ENCODE measurements around the gene ZNF184. TPM values are rescaled to one million over a fixed set of nuclear protein-coding genes. Genes with fewer than 3 reads are reported as not detected.
A peak's percentile ranks its signal among the peaks of the same experiment; 100 is the strongest.

ZNF184 gene
- total and polyA plus RNA-seq, 9 of the 15 experiments (the other 6 are each of a cell fraction or from before 2014, with no cell fraction given), result 7.6 to 22.2 (median 12.8) TPM

DNA sequence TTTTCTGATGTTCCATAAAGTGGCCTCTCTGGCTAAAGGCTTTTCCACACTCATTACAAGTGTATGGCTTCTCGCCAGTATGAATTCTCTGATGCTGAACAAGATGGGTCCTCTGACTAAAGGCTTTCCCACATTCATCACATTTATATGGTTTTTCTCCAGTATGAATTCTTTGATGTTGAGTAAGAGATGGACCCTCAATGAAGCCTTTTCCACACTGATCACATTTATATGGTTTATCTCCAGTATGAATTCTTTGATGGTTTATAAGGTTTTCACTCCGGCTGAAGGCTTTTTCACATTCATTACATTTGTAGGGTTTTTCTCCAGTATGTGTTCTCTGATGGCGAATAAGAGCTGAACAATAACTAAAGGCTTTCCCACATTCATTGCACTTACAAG, 20.4 kb downstream of the ZNF184 start:
- Histone ChIP-seq H3K9ac (ENCODE audit: insufficient read depth in 1 of 2, low read depth in 2 of 2, low read length in 2 of 2) (no peak overlapping the region), H3K4me1 (replicated peaks in 1 of 2; ENCODE audit: control insufficient read depth in 2 of 2, insufficient read depth in 2 of 2, low read length in 2 of 2) (no peaks in the 10 kb centered on the region), H3K27ac (ENCODE audit: extremely low read depth, low read depth, low read length) (no peak overlapping the region), H3K79me2 (ENCODE audit: control insufficient read depth, insufficient read depth, low read length) (no peaks in the 10 kb centered on the region), H2AFZ (ENCODE audit: low read depth, low read length) (no peak overlapping the region), H3K4me3 (no peak overlapping the region), H4K20me1 (replicated peaks; ENCODE audit: control insufficient read depth, insufficient read depth, low read length) (no peaks in the 10 kb centered on the region), H3K9me3 (replicated peaks; ENCODE audit: control insufficient read depth, insufficient read depth, low read depth, low read length) (peaks cover 62% of the 10 kb centered on the region), H3K9me1 (ENCODE audit: control insufficient read depth, insufficient read depth, low read length) (no peaks in the 10 kb centered on the region), H3K27me3 (ENCODE audit: control insufficient read depth in 2 of 2, insufficient read depth in 2 of 2, low read length in 2 of 2) (no peaks in the 10 kb centered on the region), H3K36me3 (ENCODE audit: control insufficient read depth, insufficient read depth, low read length) (peaks cover 75% of the 10 kb centered on the region), H3K4me2 (ENCODE audit: insufficient read depth, low read length) (no peak overlapping the region)
- TSS peak; percentile 5 for BruUV-seq (replicated peaks)
- 88% methylated on average over 3 of the region's 3 CpGs for WGBS (ENCODE audit: insufficient coverage, low coverage, missing lambda C conversion rate)
- no peak for FAIRE-seq
- in situ Hi-C loops (cut with MboI) (no loop called here), intact Hi-C loops (cut with micrococcal nuclease) (no loop called here)
- ATAC-seq, result no peak; the same call in 1 of the 3 replicates
- POLR2A ChIA-PET, result no interaction called here
- CTCF ChIA-PET (ENCODE audit: low intra/inter-chr PET ratio), result no interaction called here
- no peak for DNase-seq (ENCODE audit: extremely low read depth in 1 of 4, low spot score in 3 of 4)
- no peak for TF ChIP-seq SMAD3 (CRISPR knock-in tag; conservative IDR thresholded peaks at IDR 0.05)
- peak in 1 of 2 experiments; percentile 93; a peak in 2 of 3 replicates for TF ChIP-seq CBX3 (IDR thresholded peaks at IDR 0.05; ENCODE audit: borderline replicate concordance in 1 of 2, low read length in 2 of 2)
- TF ChIP-seq, protein P1, sequence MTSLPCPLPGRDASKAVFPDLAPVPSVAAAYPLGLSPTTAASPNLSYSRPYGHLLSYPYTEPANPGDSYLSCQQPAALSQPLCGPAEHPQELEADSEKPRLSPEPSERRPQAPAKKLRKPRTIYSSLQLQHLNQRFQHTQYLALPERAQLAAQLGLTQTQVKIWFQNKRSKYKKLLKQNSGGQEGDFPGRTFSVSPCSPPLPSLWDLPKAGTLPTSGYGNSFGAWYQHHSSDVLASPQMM (CRISPR knock-in tag; IDR thresholded peaks at IDR 0.05), result no peak
- TF ChIP-seq CBX5 (IDR thresholded peaks at IDR 0.05; ENCODE audit: borderline replicate concordance, low read depth), result peak; percentile 68; the same call in 1 of the 2 replicates
- TF ChIP-seq MTA3 (IDR thresholded peaks at IDR 0.05; ENCODE audit: borderline replicate concordance), result peak; percentile 29; the same call in 1 of the 2 replicates
- TF ChIP-seq ZNF780A (CRISPR knock-in tag; IDR thresholded peaks at IDR 0.05), result no peak
- 0 out of 2 replicates have a peak, but pooled peaks have one; percentile 72 for TF ChIP-seq CBX1 (IDR thresholded peaks at IDR 0.05; ENCODE audit: low read depth)
- TF ChIP-seq, protein P2, sequence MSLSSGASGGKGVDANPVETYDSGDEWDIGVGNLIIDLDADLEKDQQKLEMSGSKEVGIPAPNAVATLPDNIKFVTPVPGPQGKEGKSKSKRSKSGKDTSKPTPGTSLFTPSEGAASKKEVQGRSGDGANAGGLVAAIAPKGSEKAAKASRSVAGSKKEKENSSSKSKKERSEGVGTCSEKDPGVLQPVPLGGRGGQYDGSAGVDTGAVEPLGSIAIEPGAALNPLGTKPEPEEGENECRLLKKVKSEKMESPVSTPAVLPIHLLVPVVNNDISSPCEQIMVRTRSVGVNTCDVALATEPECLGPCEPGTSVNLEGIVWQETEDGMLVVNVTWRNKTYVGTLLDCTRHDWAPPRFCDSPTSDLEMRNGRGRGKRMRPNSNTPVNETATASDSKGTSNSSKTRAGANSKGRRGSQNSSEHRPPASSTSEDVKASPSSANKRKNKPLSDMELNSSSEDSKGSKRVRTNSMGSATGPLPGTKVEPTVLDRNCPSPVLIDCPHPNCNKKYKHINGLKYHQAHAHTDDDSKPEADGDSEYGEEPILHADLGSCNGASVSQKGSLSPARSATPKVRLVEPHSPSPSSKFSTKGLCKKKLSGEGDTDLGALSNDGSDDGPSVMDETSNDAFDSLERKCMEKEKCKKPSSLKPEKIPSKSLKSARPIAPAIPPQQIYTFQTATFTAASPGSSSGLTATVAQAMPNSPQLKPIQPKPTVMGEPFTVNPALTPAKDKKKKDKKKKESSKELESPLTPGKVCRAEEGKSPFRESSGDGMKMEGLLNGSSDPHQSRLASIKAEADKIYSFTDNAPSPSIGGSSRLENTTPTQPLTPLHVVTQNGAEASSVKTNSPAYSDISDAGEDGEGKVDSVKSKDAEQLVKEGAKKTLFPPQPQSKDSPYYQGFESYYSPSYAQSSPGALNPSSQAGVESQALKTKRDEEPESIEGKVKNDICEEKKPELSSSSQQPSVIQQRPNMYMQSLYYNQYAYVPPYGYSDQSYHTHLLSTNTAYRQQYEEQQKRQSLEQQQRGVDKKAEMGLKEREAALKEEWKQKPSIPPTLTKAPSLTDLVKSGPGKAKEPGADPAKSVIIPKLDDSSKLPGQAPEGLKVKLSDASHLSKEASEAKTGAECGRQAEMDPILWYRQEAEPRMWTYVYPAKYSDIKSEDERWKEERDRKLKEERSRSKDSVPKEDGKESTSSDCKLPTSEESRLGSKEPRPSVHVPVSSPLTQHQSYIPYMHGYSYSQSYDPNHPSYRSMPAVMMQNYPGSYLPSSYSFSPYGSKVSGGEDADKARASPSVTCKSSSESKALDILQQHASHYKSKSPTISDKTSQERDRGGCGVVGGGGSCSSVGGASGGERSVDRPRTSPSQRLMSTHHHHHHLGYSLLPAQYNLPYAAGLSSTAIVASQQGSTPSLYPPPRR (CRISPR knock-in tag; IDR thresholded peaks at IDR 0.05; ENCODE audit: borderline replicate concordance), result no peak
- TF ChIP-seq ATF7 (IDR thresholded peaks at IDR 0.05), result 0 out of 2 replicates have a peak, but pooled peaks have one; percentile 9
- no peak for TF ChIP-seq ZFPM2 (CRISPR knock-in tag; IDR thresholded peaks at IDR 0.05)
- TF ChIP-seq, protein P3, sequence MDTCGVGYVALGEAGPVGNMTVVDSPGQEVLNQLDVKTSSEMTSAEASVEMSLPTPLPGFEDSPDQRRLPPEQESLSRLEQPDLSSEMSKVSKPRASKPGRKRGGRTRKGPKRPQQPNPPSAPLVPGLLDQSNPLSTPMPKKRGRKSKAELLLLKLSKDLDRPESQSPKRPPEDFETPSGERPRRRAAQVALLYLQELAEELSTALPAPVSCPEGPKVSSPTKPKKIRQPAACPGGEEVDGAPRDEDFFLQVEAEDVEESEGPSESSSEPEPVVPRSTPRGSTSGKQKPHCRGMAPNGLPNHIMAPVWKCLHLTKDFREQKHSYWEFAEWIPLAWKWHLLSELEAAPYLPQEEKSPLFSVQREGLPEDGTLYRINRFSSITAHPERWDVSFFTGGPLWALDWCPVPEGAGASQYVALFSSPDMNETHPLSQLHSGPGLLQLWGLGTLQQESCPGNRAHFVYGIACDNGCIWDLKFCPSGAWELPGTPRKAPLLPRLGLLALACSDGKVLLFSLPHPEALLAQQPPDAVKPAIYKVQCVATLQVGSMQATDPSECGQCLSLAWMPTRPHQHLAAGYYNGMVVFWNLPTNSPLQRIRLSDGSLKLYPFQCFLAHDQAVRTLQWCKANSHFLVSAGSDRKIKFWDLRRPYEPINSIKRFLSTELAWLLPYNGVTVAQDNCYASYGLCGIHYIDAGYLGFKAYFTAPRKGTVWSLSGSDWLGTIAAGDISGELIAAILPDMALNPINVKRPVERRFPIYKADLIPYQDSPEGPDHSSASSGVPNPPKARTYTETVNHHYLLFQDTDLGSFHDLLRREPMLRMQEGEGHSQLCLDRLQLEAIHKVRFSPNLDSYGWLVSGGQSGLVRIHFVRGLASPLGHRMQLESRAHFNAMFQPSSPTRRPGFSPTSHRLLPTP (IDR thresholded peaks at IDR 0.05; ENCODE audit: borderline replicate concordance, extremely low read depth, insufficient read length), result no peak
- no peak for TF ChIP-seq ZNF175 (CRISPR knock-in tag; IDR thresholded peaks at IDR 0.05; ENCODE audit: low read depth)
- no peak for TF ChIP-seq PTBP1 (IDR thresholded peaks at IDR 0.05; ENCODE audit: low read depth, low read length)
- peak in 1 of 2 experiments; percentile 6; a peak in 1 of 4 replicates for TF ChIP-seq RAD21 (CRISPR knock-in tag; conservative IDR thresholded peaks at IDR 0.05 in 1 of 2, IDR thresholded peaks at IDR 0.05 in 1 of 2)
- no peak for TF ChIP-seq EGR1 (conservative IDR thresholded peaks at IDR 0.05)
- TF ChIP-seq TRIM24 (IDR thresholded peaks at IDR 0.05), result peak in 1 of 2 experiments; percentile 72; a peak in 2 of 4 replicates

Data from K562 (cell line).